GM23338 (cell line): ENCODE results near the gene SNAPIN.
A peak's percentile ranks its signal among the peaks of the same experiment; 100 is the strongest.

ENCODE experiments used
- CREB1 ChIP-seq: fragments of 250-450 bp; sonication (Bioruptor Pico); IDR thresholded peaks from 2 replicates; pipeline ENCODE4 v1.5.0; 2020; ENCODE audit warnings: low read depth, mild to moderate bottlenecking, moderate library complexity
- EZH2 ChIP-seq: fragments of 200-600 bp; sonication (generic); IDR thresholded peaks from one replicate; pipeline ENCODE4 v1.8.0; 2017; ENCODE audit warnings: antibody characterized with exemption, mild to moderate bottlenecking, low read depth; ENCODE audit not compliant: unreplicated experiment
- EZH2phosphoT487 ChIP-seq: fragments of 200-600 bp; sonication (generic); IDR thresholded peaks from one replicate; pipeline ENCODE4 v1.8.1; 2018; ENCODE audit warnings: antibody characterized with exemption; ENCODE audit not compliant: unreplicated experiment
- JUNB ChIP-seq: IDR thresholded peaks from one replicate; pipeline ENCODE4 v1.6.1; 2016; ENCODE audit warnings: antibody characterized with exemption; ENCODE audit not compliant: unreplicated experiment
- NANOG ChIP-seq: IDR thresholded peaks from 2 replicates; pipeline ENCODE4 v1.6.1; 2016; ENCODE audit warnings: antibody characterized with exemption, borderline replicate concordance
- POLR2AphosphoS5 ChIP-seq: IDR thresholded peaks from 2 replicates; pipeline ENCODE4 v1.6.1; 2016; ENCODE audit warnings: antibody characterized with exemption, low read depth
- STAT1 ChIP-seq: IDR thresholded peaks from one replicate; pipeline ENCODE4 v1.6.1; 2016; ENCODE audit warnings: antibody characterized with exemption; ENCODE audit not compliant: unreplicated experiment
- ZNF114 ChIP-seq: fragments of 250-450 bp; sonication (Bioruptor Pico); IDR thresholded peaks from 2 replicates; pipeline ENCODE4 v1.5.0; 2020; ENCODE audit warnings: mild to moderate bottlenecking, moderate library complexity
- ZNF331 ChIP-seq: fragments of 250-450 bp; sonication (Bioruptor Pico); IDR thresholded peaks from 2 replicates; pipeline ENCODE4 v1.5.0; 2020; ENCODE audit warnings: low read depth, mild to moderate bottlenecking, moderate library complexity
- TF ChIP-seq, protein P1 (sequence below), 2 experiments: fragments of 200-600 bp in 1 of 2; sonication (generic) in 1 of 2; conservative IDR thresholded peaks; 2 replicates each; pipeline versions ENCODE4 v1.5.1 to v1.6.1; 2016 to 2017; ENCODE audit warnings: antibody characterized with exemption in 2 of 2, low read depth in 2 of 2, mild to moderate bottlenecking in 2 of 2, moderate library complexity in 1 of 2
- TF ChIP-seq, protein P2 (sequence below): IDR thresholded peaks from one replicate; pipeline ENCODE4 v1.6.1; 2018; ENCODE audit warnings: antibody characterized with exemption; ENCODE audit not compliant: unreplicated experiment
- TF ChIP-seq, protein P3 (sequence below): IDR thresholded peaks from 2 replicates; pipeline ENCODE4 v1.6.1; 2016; ENCODE audit warnings: antibody characterized with exemption
- TF ChIP-seq, protein P4 (sequence below): fragments of 250-450 bp; sonication (Bioruptor Pico); IDR thresholded peaks from 2 replicates; pipeline ENCODE4 v1.5.0; 2020; ENCODE audit warnings: mild to moderate bottlenecking, moderate library complexity

DNA sequence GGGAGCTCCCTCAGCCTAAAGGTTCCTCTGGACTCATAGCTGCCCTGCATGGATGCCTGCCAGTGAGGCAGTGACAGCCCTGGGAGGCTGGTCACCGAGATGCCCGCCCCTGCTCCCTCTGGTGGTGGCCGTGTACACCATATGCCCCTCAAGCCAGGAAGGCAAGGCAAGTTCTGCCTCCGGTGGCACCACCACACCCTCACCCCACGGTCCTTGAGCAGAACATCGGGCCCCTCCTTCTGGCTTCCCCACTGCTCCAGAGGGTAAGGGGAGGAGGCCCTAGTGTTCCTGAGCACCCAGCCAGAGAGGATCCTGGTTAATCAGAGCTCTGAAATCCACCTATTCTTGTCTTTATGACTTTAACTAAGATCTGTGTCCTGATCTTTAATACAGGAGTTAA lies 40.8 kb upstream of the SNAPIN start:
- TF ChIP-seq EZH2 (no peak), POLR2AphosphoS5 (no peak), EZH2phosphoT487 (no peak), ZNF114 (CRISPR knock-in tag) (no peak), JUNB (no peak), NANOG (no peak), ZNF331 (no peak), CREB1 (CRISPR knock-in tag) (no peak), STAT1 (no peak)
- TF ChIP-seq, protein P1, sequence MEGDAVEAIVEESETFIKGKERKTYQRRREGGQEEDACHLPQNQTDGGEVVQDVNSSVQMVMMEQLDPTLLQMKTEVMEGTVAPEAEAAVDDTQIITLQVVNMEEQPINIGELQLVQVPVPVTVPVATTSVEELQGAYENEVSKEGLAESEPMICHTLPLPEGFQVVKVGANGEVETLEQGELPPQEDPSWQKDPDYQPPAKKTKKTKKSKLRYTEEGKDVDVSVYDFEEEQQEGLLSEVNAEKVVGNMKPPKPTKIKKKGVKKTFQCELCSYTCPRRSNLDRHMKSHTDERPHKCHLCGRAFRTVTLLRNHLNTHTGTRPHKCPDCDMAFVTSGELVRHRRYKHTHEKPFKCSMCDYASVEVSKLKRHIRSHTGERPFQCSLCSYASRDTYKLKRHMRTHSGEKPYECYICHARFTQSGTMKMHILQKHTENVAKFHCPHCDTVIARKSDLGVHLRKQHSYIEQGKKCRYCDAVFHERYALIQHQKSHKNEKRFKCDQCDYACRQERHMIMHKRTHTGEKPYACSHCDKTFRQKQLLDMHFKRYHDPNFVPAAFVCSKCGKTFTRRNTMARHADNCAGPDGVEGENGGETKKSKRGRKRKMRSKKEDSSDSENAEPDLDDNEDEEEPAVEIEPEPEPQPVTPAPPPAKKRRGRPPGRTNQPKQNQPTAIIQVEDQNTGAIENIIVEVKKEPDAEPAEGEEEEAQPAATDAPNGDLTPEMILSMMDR (conservative IDR thresholded peaks at IDR 0.05; ENCODE audit: low read depth in 2 of 2) = peak; percentile 41 to 76; a peak in 3 of 4 replicates
- TF ChIP-seq, protein P2, sequence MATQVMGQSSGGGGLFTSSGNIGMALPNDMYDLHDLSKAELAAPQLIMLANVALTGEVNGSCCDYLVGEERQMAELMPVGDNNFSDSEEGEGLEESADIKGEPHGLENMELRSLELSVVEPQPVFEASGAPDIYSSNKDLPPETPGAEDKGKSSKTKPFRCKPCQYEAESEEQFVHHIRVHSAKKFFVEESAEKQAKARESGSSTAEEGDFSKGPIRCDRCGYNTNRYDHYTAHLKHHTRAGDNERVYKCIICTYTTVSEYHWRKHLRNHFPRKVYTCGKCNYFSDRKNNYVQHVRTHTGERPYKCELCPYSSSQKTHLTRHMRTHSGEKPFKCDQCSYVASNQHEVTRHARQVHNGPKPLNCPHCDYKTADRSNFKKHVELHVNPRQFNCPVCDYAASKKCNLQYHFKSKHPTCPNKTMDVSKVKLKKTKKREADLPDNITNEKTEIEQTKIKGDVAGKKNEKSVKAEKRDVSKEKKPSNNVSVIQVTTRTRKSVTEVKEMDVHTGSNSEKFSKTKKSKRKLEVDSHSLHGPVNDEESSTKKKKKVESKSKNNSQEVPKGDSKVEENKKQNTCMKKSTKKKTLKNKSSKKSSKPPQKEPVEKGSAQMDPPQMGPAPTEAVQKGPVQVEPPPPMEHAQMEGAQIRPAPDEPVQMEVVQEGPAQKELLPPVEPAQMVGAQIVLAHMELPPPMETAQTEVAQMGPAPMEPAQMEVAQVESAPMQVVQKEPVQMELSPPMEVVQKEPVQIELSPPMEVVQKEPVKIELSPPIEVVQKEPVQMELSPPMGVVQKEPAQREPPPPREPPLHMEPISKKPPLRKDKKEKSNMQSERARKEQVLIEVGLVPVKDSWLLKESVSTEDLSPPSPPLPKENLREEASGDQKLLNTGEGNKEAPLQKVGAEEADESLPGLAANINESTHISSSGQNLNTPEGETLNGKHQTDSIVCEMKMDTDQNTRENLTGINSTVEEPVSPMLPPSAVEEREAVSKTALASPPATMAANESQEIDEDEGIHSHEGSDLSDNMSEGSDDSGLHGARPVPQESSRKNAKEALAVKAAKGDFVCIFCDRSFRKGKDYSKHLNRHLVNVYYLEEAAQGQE = no peak
- TF ChIP-seq, protein P3, sequence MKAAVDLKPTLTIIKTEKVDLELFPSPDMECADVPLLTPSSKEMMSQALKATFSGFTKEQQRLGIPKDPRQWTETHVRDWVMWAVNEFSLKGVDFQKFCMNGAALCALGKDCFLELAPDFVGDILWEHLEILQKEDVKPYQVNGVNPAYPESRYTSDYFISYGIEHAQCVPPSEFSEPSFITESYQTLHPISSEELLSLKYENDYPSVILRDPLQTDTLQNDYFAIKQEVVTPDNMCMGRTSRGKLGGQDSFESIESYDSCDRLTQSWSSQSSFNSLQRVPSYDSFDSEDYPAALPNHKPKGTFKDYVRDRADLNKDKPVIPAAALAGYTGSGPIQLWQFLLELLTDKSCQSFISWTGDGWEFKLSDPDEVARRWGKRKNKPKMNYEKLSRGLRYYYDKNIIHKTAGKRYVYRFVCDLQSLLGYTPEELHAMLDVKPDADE = no peak
- TF ChIP-seq, protein P4, sequence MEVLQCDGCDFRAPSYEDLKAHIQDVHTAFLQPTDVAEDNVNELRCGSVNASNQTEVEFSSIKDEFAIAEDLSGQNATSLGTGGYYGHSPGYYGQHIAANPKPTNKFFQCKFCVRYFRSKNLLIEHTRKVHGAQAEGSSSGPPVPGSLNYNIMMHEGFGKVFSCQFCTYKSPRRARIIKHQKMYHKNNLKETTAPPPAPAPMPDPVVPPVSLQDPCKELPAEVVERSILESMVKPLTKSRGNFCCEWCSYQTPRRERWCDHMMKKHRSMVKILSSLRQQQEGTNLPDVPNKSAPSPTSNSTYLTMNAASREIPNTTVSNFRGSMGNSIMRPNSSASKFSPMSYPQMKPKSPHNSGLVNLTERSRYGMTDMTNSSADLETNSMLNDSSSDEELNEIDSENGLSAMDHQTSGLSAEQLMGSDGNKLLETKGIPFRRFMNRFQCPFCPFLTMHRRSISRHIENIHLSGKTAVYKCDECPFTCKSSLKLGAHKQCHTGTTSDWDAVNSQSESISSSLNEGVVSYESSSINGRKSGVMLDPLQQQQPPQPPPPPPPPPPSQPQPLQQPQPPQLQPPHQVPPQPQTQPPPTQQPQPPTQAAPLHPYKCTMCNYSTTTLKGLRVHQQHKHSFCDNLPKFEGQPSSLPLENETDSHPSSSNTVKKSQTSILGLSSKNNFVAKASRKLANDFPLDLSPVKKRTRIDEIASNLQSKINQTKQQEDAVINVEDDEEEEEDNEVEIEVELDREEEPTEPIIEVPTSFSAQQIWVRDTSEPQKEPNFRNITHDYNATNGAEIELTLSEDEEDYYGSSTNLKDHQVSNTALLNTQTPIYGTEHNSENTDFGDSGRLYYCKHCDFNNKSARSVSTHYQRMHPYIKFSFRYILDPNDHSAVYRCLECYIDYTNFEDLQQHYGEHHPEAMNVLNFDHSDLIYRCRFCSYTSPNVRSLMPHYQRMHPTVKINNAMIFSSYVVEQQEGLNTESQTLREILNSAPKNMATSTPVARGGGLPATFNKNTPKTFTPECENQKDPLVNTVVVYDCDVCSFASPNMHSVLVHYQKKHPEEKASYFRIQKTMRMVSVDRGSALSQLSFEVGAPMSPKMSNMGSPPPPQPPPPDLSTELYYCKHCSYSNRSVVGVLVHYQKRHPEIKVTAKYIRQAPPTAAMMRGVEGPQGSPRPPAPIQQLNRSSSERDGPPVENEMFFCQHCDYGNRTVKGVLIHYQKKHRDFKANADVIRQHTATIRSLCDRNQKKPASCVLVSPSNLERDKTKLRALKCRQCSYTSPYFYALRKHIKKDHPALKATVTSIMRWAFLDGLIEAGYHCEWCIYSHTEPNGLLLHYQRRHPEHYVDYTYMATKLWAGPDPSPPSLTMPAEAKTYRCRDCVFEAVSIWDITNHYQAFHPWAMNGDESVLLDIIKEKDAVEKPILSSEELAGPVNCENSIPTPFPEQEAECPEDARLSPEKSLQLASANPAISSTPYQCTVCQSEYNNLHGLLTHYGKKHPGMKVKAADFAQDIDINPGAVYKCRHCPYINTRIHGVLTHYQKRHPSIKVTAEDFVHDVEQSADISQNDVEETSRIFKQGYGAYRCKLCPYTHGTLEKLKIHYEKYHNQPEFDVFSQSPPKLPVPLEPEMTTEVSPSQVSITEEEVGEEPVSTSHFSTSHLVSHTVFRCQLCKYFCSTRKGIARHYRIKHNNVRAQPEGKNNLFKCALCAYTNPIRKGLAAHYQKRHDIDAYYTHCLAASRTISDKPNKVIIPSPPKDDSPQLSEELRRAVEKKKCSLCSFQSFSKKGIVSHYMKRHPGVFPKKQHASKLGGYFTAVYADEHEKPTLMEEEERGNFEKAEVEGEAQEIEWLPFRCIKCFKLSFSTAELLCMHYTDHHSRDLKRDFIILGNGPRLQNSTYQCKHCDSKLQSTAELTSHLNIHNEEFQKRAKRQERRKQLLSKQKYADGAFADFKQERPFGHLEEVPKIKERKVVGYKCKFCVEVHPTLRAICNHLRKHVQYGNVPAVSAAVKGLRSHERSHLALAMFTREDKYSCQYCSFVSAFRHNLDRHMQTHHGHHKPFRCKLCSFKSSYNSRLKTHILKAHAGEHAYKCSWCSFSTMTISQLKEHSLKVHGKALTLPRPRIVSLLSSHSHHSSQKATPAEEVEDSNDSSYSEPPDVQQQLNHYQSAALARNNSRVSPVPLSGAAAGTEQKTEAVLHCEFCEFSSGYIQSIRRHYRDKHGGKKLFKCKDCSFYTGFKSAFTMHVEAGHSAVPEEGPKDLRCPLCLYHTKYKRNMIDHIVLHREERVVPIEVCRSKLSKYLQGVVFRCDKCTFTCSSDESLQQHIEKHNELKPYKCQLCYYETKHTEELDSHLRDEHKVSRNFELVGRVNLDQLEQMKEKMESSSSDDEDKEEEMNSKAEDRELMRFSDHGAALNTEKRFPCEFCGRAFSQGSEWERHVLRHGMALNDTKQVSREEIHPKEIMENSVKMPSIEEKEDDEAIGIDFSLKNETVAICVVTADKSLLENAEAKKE (CRISPR knock-in tag) = no peak
